Endodermal cell (in vitro differentiated cells): Measurements from ENCODE around the gene RNF220. TPM values are rescaled to one million over a fixed set of nuclear protein-coding genes. Genes with fewer than 3 reads are reported as not detected.
A peak's percentile ranks its signal among the peaks of the same experiment; 100 is the strongest.

ENCODE experiments used
- DNase-seq: peaks from one replicate; pipeline ENCODE4 v3.0.0-alpha.2; 2017
- H3K27ac ChIP-seq: 2 replicates; pipeline ENCODE4 v1.5.1; 2013; ENCODE audit warnings: mild to moderate bottlenecking, low read depth, low read length, moderate library complexity
- H3K27me3 ChIP-seq: 2 replicates; pipeline ENCODE4 v1.6.1; 2013; ENCODE audit warnings: mild to moderate bottlenecking, low read length, moderate library complexity; ENCODE audit not compliant: insufficient read depth, control insufficient read depth, poor library complexity, severe bottlenecking
- H3K36me3 ChIP-seq: 2 replicates; pipeline ENCODE4 v1.7.0; 2013; ENCODE audit warnings: mild to moderate bottlenecking, low read length, moderate library complexity; ENCODE audit not compliant: control insufficient read depth, insufficient read depth
- H3K4me1 ChIP-seq: one replicate; pipeline ENCODE4 v1.7.0; 2013; ENCODE audit warnings: low read length; ENCODE audit not compliant: control insufficient read depth, insufficient read depth
- H3K4me3 ChIP-seq: 2 replicates; pipeline ENCODE4 v1.5.1; 2013; ENCODE audit warnings: mild to moderate bottlenecking, low read length, moderate library complexity
- H3K9ac ChIP-seq: 2 replicates; pipeline ENCODE4 v1.6.1; 2013; ENCODE audit warnings: mild to moderate bottlenecking, low read length, moderate library complexity; ENCODE audit not compliant: poor library complexity, severe bottlenecking; ENCODE audit errors: extremely low read depth
- H3K9me3 ChIP-seq: 2 replicates; pipeline ENCODE4 v1.6.1; 2013; ENCODE audit warnings: mild to moderate bottlenecking, low read length, moderate library complexity; ENCODE audit not compliant: control insufficient read depth
- H3K27ac Mint-ChIP-seq: 2 replicates; pipeline ENCODE4 v1.8.0; 2020; ENCODE audit warnings: mixed read lengths
- H3K27me3 Mint-ChIP-seq: 2 replicates; pipeline ENCODE4 v1.8.0; 2021; ENCODE audit warnings: mild to moderate bottlenecking, mixed read lengths; ENCODE audit not compliant: insufficient read depth
- H3K36me3 Mint-ChIP-seq: 2 replicates; pipeline ENCODE4 v1.8.0; 2020; ENCODE audit warnings: low read depth, mixed read lengths
- H3K4me1 Mint-ChIP-seq: 2 replicates; pipeline ENCODE4 v1.8.0; 2020; ENCODE audit warnings: mixed read lengths
- H3K4me3 Mint-ChIP-seq: 2 replicates; pipeline ENCODE4 v1.8.0; 2020; ENCODE audit warnings: mild to moderate bottlenecking, moderate library complexity, mixed read lengths
- H3K9me3 Mint-ChIP-seq: 2 replicates; pipeline ENCODE4 v1.8.0; 2020; ENCODE audit warnings: mild to moderate bottlenecking, mixed read lengths
- CTCF ChIP-seq: fragments of 200-600 bp; sonication (generic); conservative IDR thresholded peaks from 2 replicates; pipeline ENCODE4 v1.5.0; 2021; ENCODE audit warnings: antibody characterized with exemption, mild to moderate bottlenecking
- WGBS, 2 experiments: methylation state at CpG; one replicate each; pipeline versions ENCODE4 v1.1.5 to v1.1.7; 2013; ENCODE audit warnings: missing lambda C conversion rate in 2 of 2, mixed read lengths in 1 of 2; ENCODE audit not compliant: insufficient coverage in 1 of 2, insufficient read length in 1 of 2; 5-methylcytosine and 5-hydroxymethylcytosine counted together
- total RNA-seq, 2 donors: library from RNA; stranded (reverse); fragmentation: NEBNext Ultra II Directional in 1 of 2; extraction: Animal tissue kit (Norgen Biotek cat#: 25700) in 1 of 2; gene quantifications; 2 replicates in 1 of 2; 3 replicates in 1 of 2; pipeline ENCODE4 v1.2.1, GENCODE V29; 2021

The RNF220 gene
- total RNA-seq, 2 donors from 2014 or later, result 94.6 to 95.5 TPM

- H3K27me3 Mint-ChIP-seq, result no peaks in the 10 kb centered on the region
- no peak for TF ChIP-seq CTCF
Observed at GRCh38 chr1:44637702-44638411, 232.8 kb downstream of the RNF220 start.

GRCh38 chr1:44640200-44640853 is 235.3 kb downstream of the RNF220 start:
- peaks cover 75% of the 10 kb centered on the region for H3K36me3 Mint-ChIP-seq
- H3K36me3 ChIP-seq, result peaks cover 88% of the 10 kb centered on the region

More at GRCh38 chr1:44637702-44638411, 232.8 kb downstream of the RNF220 start:
- Mint-ChIP-seq H3K27ac (peak overlapping the region; percentile 52), H3K36me3 (peaks cover 73% of the 10 kb centered on the region), H3K4me1 (peaks cover 15% of the 10 kb centered on the region), H3K9me3 (no peaks in the 10 kb centered on the region), H3K4me3 (no peak overlapping the region)
- DNase-seq, result no peak
- H3K9me3 ChIP-seq, result no peaks in the 10 kb centered on the region
- no peak overlapping the region for H3K9ac ChIP-seq
- 92 to 99% methylated on average over 20 to 27 of the region's 27 CpGs for WGBS, 2 experiments
- H3K27me3 ChIP-seq, result no peaks in the 10 kb centered on the region
- H3K4me3 ChIP-seq, result no peak overlapping the region
- peaks cover 4% of the 10 kb centered on the region for H3K4me1 ChIP-seq
- peak overlapping the region; percentile 83 for H3K27ac ChIP-seq
- peaks cover 87% of the 10 kb centered on the region for H3K36me3 ChIP-seq

More at GRCh38 chr1:44640200-44640853, 235.3 kb downstream of the RNF220 start:
- DNase-seq, result no peak
- Histone ChIP-seq H3K9me3 (no peaks in the 10 kb centered on the region), H3K4me1 (no peaks in the 10 kb centered on the region), H3K27me3 (no peaks in the 10 kb centered on the region), H3K9ac (no peak overlapping the region), H3K4me3 (no peak overlapping the region), H3K27ac (no peak overlapping the region)
- no peak overlapping the region for H3K27ac Mint-ChIP-seq
- no peaks in the 10 kb centered on the region for H3K9me3 Mint-ChIP-seq
- TF ChIP-seq CTCF, result no peak
- H3K27me3 Mint-ChIP-seq, result no peaks in the 10 kb centered on the region
- H3K4me3 Mint-ChIP-seq, result no peak overlapping the region
- 93 to 94% methylated on average over 21 to 24 of the region's 24 CpGs for WGBS, 2 experiments
- H3K4me1 Mint-ChIP-seq, result no peaks in the 10 kb centered on the region
